A549 (cell line): ENCODE data around the gene PALLD. TPM values are rescaled to one million over a fixed set of nuclear protein-coding genes. Genes with fewer than 3 reads are reported as not detected.

Experiments
- ATAC-seq, 2 experiments: fragments of 200-7000 bp in 1 of 2; fragments of >200 bp in 1 of 2; cut with Nextera tagmentation in 1 of 2; cut with Tn5 transposase in 1 of 2; 3 replicates each; pipeline versions ENCODE4 v1.8.0 to v1.9.1; 2018 to 2020; ENCODE audit warnings: mild to moderate bottlenecking in 1 of 2, moderate library complexity in 1 of 2
- CTCF ChIA-PET: fragments of 300-600 bp; sonication (Branson Sonifier 250); formaldehyde crosslinking; extraction: SDS; loops from one replicate; lab custom pipeline; 2021; ENCODE audit warnings: antibody characterized with exemption, inconsistent platforms; lab: Yijun Ruan, JAX
- POLR2A ChIA-PET: fragments of 350-600 bp; formaldehyde crosslinking; extraction: SDS; loops from one replicate; lab custom pipeline; 2021; ENCODE audit warnings: antibody characterized with exemption, inconsistent platforms; lab: Yijun Ruan, JAX
- DNase-seq, 2 experiments: peaks; one replicate each; pipeline versions ENCODE4 v3.0.0 to v3.0.0-alpha.2; 2011 to 2016; ENCODE audit warnings: low read depth in 1 of 2, low spot score in 1 of 2
- FAIRE-seq: peaks from 2 replicates; lab custom pipeline; 2011; peaks lifted over from hg19 to GRCh38; lab: Jason Lieb, UNC
- H3K27ac ChIP-seq, 2 experiments: fragments of >200 bp; sonication (Bioruptor Twin); formaldehyde crosslinking; 3 replicates each; pipeline ENCODE4 v1.5.1; 2016 to 2017
- H3K4me1 ChIP-seq: fragments of >200 bp; sonication (Bioruptor Twin); formaldehyde crosslinking; 3 replicates; pipeline ENCODE4 v1.6.1; 2016
- H3K4me2 ChIP-seq: fragments of >200 bp; sonication (Bioruptor Twin); formaldehyde crosslinking; 3 replicates; pipeline ENCODE4 v1.6.1; 2016
- H3K4me3 ChIP-seq: fragments of >200 bp; sonication (Bioruptor Twin); formaldehyde crosslinking; 3 replicates; pipeline ENCODE4 v1.5.1; 2016
- H3K9me3 ChIP-seq: fragments of >200 bp; sonication (Bioruptor Twin); formaldehyde crosslinking; 3 replicates; pipeline ENCODE4 v1.6.1; 2016
- BCL3 ChIP-seq: fragments of >200 bp; sonication (Bioruptor Twin); formaldehyde crosslinking; IDR thresholded peaks from 3 replicates; pipeline ENCODE4 v1.6.1; 2016
- CEBPB ChIP-seq, 2 experiments: fragments of >200 bp in 1 of 2; sonication (Bioruptor Twin) in 1 of 2; formaldehyde crosslinking in 1 of 2; IDR thresholded peaks; 2 replicates each; pipeline ENCODE4 v1.6.1; 2012 to 2016
- CTCF ChIP-seq: fragments of >200 bp; sonication (Bioruptor Twin); formaldehyde crosslinking; IDR thresholded peaks from 3 replicates; pipeline ENCODE4 v1.5.1; 2016
- FOSB ChIP-seq: fragments of 250-450 bp; sonication (Bioruptor Pico); IDR thresholded peaks from 2 replicates; pipeline ENCODE4 v1.5.0; 2020; ENCODE audit warnings: mild to moderate bottlenecking, moderate library complexity
- HEYL ChIP-seq: fragments of 250-450 bp; sonication (Bioruptor Pico); IDR thresholded peaks from 2 replicates; pipeline ENCODE4 v1.8.0; 2021; ENCODE audit warnings: mild to moderate bottlenecking, moderate library complexity
- HMGXB4 ChIP-seq: fragments of 250-450 bp; sonication (Bioruptor Pico); IDR thresholded peaks from 2 replicates; pipeline ENCODE4 v1.5.0; 2021; ENCODE audit warnings: mild to moderate bottlenecking, moderate library complexity, borderline replicate concordance
- KDM5A ChIP-seq: fragments of 200-600 bp; sonication (generic); IDR thresholded peaks from 2 replicates; pipeline ENCODE4 v1.6.1; 2016; ENCODE audit warnings: antibody characterized with exemption, mild to moderate bottlenecking
- MAZ ChIP-seq: fragments of 150-350 bp; IDR thresholded peaks from 2 replicates; pipeline ENCODE4 v1.6.1; 2014; ENCODE audit warnings: antibody characterized with exemption, low read depth, low read length, borderline replicate concordance
- MYC ChIP-seq: IDR thresholded peaks from 2 replicates; pipeline ENCODE4 v1.6.1; 2012; ENCODE audit warnings: mild to moderate bottlenecking, inconsistent platforms, low read length, improper control_type of control experiment, borderline replicate concordance
- NFE2L2 ChIP-seq: fragments of 150-350 bp; conservative IDR thresholded peaks from 2 replicates; pipeline ENCODE4 v1.6.1; 2014; ENCODE audit warnings: low read length
- POLR2A ChIP-seq: IDR thresholded peaks from 2 replicates; pipeline ENCODE4 v1.6.1; 2012; ENCODE audit warnings: mild to moderate bottlenecking, low read length
- RAD21 ChIP-seq, 2 experiments: fragments of >200 bp in 1 of 2; sonication (Bioruptor Twin) in 1 of 2; formaldehyde crosslinking in 1 of 2; IDR thresholded peaks in 1 of 2; conservative IDR thresholded peaks in 1 of 2; 2 replicates in 1 of 2; 3 replicates in 1 of 2; pipeline ENCODE4 v1.6.1; 2012 to 2018; ENCODE audit warnings: inconsistent platforms in 1 of 2
- RCOR1 ChIP-seq: fragments of 150-350 bp; IDR thresholded peaks from 2 replicates; pipeline ENCODE4 v1.6.1; 2014; ENCODE audit warnings: antibody characterized with exemption, low read length, low read depth
- REST ChIP-seq: fragments of 200-600 bp; sonication (generic); IDR thresholded peaks from 2 replicates; pipeline ENCODE4 v1.6.1; 2016; ENCODE audit warnings: antibody characterized with exemption, mild to moderate bottlenecking, moderate library complexity
- SREBF2 ChIP-seq: fragments of 450-650 bp; IDR thresholded peaks from 2 replicates; pipeline ENCODE4 v1.6.1; 2014; ENCODE audit warnings: mild to moderate bottlenecking, moderate library complexity
- TFCP2L1 ChIP-seq: fragments of 250-450 bp; sonication (Bioruptor Pico); IDR thresholded peaks from 2 replicates; pipeline ENCODE4 v1.5.0; 2021; ENCODE audit warnings: mild to moderate bottlenecking
- TP53 ChIP-seq: fragments of 250-450 bp; sonication (Bioruptor Pico); IDR thresholded peaks from 2 replicates; pipeline ENCODE4 v1.5.0; 2021; ENCODE audit warnings: mild to moderate bottlenecking, moderate library complexity
- USF2 ChIP-seq: fragments of 450-650 bp; IDR thresholded peaks from 2 replicates; pipeline ENCODE4 v1.6.1; 2014; ENCODE audit warnings: antibody characterized with exemption
- WGBS: methylation state at CpG from one replicate; pipeline ENCODE4 v1.1.6; 2017; ENCODE audit errors: missing lambda C conversion rate; 5-methylcytosine and 5-hydroxymethylcytosine counted together
- polyA plus RNA-seq, 4 experiments: library from polyadenylated mRNA; depleted of rRNA in 3 of 4; stranded (reverse); fragments of >200 nt; fragmentation: RNase III in 1 of 4; extraction: RNeasy Plus Mini Kit Qiagen cat#74134 plus additional on column Dnase treatment in 1 of 4; gene quantifications; 2 replicates in 3 of 4; 3 replicates in 1 of 4; pipeline ENCODE4 v1.2.3, GENCODE V29; 2011 to 2017

The PALLD gene
- polyA plus RNA-seq, 2 of the 4 experiments (the other 2 are of a cell fraction): 88.8 to 113 TPM

GRCh38 chr4:168759321-168759720, 262.5 kb downstream of the PALLD start:
- ChIA-PET POLR2A (no interaction called here), CTCF (no interaction called here)
- Histone ChIP-seq H3K4me1 (peaks cover 7% of the 10 kb centered on the region; the same call in 2 of the 3 replicates), H3K27ac (no peak overlapping the region), H3K4me2 (no peak overlapping the region), H3K4me3 (no peak overlapping the region), H3K9me3 (no peaks in the 10 kb centered on the region)
- ATAC-seq (no peak), FAIRE-seq (no peak), DNase-seq (no peak)
- WGBS: 83% methylated on average over 1 of the region's 1 CpG
- TF ChIP-seq HEYL (CRISPR knock-in tag) (no peak), KDM5A (no peak), SREBF2 (no peak), POLR2A (no peak), TP53 (CRISPR knock-in tag) (no peak), BCL3 (no peak), REST (no peak), CEBPB (IDR thresholded peaks at IDR 0.05) (no peak), HMGXB4 (CRISPR knock-in tag) (no peak), CTCF (no peak), TFCP2L1 (CRISPR knock-in tag) (no peak), MAZ (no peak), FOSB (no peak)

GRCh38 chr4:168759959-168760527, 263.2 kb downstream of the PALLD start:
- no peak for ATAC-seq

More at GRCh38 chr4:168759959-168760527, 263.2 kb downstream of the PALLD start:
- no peaks in the 10 kb centered on the region for H3K9me3 ChIP-seq
- no peak overlapping the region for H3K4me3 ChIP-seq
- CTCF ChIA-PET: interaction anchor here (1.3 kb wide), 1 partner anchor 9 kb away, joined by 3 read pairs; no protein-coding TSS in a partner anchor
- H3K4me1 ChIP-seq: peaks cover 7% of the 10 kb centered on the region; the same call in 2 of the 3 replicates
- TF ChIP-seq USF2: no peak
- TF ChIP-seq MYC: no peak
- TF ChIP-seq RCOR1: no peak
- no peak for TF ChIP-seq NFE2L2
- TF ChIP-seq RAD21 (conservative IDR thresholded peaks at IDR 0.05 in 1 of 2, IDR thresholded peaks at IDR 0.05 in 1 of 2): no peak
- POLR2A ChIA-PET: no interaction called here
- no peak for FAIRE-seq
- no peak overlapping the region for H3K4me2 ChIP-seq
- H3K27ac ChIP-seq: 0 out of 6 replicates have a peak overlapping the region, but pooled peaks of 1 of the 2 experiments have one; percentile 26
- 93% methylated on average over 10 of the region's 10 CpGs for WGBS
- DNase-seq: no peak
